Ishikawa (cell line): ENCODE measurements around the gene TSPAN14.

Experiments
- CEBPB ChIP-seq: IDR thresholded peaks from 2 replicates; pipeline ENCODE4 v1.6.1; 2012
- CREB1 ChIP-seq: IDR thresholded peaks from 2 replicates; pipeline ENCODE4 v1.6.1; 2012; ENCODE audit warnings: low read depth
- EGR1 ChIP-seq: IDR thresholded peaks from 2 replicates; pipeline ENCODE4 v1.6.1; 2012
- EP300 ChIP-seq: IDR thresholded peaks from 2 replicates; pipeline ENCODE4 v1.6.1; 2012; ENCODE audit warnings: borderline replicate concordance
- FOXM1 ChIP-seq: IDR thresholded peaks from 2 replicates; pipeline ENCODE4 v1.6.1; 2012; ENCODE audit warnings: low read depth, borderline replicate concordance
- NFIC ChIP-seq: IDR thresholded peaks from 2 replicates; pipeline ENCODE4 v1.6.1; 2012
- RAD21 ChIP-seq: IDR thresholded peaks from 2 replicates; pipeline ENCODE4 v1.6.1; 2012; ENCODE audit warnings: low read depth
- TAF1 ChIP-seq: IDR thresholded peaks from 2 replicates; pipeline ENCODE4 v1.6.1; 2012; ENCODE audit warnings: low read depth, mild to moderate bottlenecking
- TCF12 ChIP-seq: IDR thresholded peaks from 2 replicates; pipeline ENCODE4 v1.6.1; 2012; ENCODE audit warnings: low read depth
- TEAD4 ChIP-seq: IDR thresholded peaks from 2 replicates; pipeline ENCODE4 v1.6.1; 2012
- USF1 ChIP-seq: IDR thresholded peaks from 2 replicates; pipeline ENCODE4 v1.6.1; 2012
- YY1 ChIP-seq: IDR thresholded peaks from 2 replicates; pipeline ENCODE4 v1.6.1; 2012; ENCODE audit warnings: low read depth
- ZBTB7A ChIP-seq: IDR thresholded peaks from 2 replicates; pipeline ENCODE4 v1.6.1; 2012; ENCODE audit warnings: low read depth
- TF ChIP-seq, protein P1 (sequence below): IDR thresholded peaks from 2 replicates; pipeline ENCODE4 v1.6.1; 2012
- TF ChIP-seq, protein P2 (sequence below): IDR thresholded peaks from 2 replicates; pipeline ENCODE4 v1.6.1; 2012; ENCODE audit warnings: low read depth, mild to moderate bottlenecking

Gene TSPAN14

DNA sequence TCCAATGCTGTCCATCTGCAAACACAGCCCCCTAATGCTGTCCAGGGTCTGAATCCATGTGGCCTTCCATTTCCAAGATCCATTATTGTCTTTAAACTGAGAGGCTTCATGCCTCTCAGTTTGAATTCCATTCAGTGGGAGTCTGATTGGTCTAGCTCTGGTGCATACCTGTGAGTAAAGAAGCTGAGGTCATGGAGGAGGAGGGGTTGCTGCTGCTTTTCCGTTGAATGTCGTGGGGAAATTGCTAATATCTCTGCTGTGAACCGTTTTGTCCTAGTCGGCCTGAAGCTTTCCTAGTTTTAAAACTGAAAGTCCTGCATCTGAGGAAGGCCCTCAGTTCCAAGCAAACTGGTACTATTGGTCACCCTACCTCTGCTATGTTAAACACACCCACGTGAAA, 101.3 kb downstream of the TSPAN14 start:
- TF ChIP-seq CREB1, result no peak
- TF ChIP-seq TAF1, result no peak
- no peak for TF ChIP-seq RAD21
- no peak for TF ChIP-seq EP300
- TF ChIP-seq ZBTB7A, result no peak
- no peak for TF ChIP-seq FOXM1
- TF ChIP-seq, protein P1, sequence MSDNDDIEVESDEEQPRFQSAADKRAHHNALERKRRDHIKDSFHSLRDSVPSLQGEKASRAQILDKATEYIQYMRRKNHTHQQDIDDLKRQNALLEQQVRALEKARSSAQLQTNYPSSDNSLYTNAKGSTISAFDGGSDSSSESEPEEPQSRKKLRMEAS, result no peak
- no peak for TF ChIP-seq TCF12
- TF ChIP-seq USF1, result no peak
- no peak for TF ChIP-seq NFIC
- TF ChIP-seq, protein P2, sequence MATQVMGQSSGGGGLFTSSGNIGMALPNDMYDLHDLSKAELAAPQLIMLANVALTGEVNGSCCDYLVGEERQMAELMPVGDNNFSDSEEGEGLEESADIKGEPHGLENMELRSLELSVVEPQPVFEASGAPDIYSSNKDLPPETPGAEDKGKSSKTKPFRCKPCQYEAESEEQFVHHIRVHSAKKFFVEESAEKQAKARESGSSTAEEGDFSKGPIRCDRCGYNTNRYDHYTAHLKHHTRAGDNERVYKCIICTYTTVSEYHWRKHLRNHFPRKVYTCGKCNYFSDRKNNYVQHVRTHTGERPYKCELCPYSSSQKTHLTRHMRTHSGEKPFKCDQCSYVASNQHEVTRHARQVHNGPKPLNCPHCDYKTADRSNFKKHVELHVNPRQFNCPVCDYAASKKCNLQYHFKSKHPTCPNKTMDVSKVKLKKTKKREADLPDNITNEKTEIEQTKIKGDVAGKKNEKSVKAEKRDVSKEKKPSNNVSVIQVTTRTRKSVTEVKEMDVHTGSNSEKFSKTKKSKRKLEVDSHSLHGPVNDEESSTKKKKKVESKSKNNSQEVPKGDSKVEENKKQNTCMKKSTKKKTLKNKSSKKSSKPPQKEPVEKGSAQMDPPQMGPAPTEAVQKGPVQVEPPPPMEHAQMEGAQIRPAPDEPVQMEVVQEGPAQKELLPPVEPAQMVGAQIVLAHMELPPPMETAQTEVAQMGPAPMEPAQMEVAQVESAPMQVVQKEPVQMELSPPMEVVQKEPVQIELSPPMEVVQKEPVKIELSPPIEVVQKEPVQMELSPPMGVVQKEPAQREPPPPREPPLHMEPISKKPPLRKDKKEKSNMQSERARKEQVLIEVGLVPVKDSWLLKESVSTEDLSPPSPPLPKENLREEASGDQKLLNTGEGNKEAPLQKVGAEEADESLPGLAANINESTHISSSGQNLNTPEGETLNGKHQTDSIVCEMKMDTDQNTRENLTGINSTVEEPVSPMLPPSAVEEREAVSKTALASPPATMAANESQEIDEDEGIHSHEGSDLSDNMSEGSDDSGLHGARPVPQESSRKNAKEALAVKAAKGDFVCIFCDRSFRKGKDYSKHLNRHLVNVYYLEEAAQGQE, result no peak
- no peak for TF ChIP-seq YY1
- TF ChIP-seq EGR1, result no peak
- TF ChIP-seq TEAD4, result no peak
- no peak for TF ChIP-seq CEBPB

DNA sequence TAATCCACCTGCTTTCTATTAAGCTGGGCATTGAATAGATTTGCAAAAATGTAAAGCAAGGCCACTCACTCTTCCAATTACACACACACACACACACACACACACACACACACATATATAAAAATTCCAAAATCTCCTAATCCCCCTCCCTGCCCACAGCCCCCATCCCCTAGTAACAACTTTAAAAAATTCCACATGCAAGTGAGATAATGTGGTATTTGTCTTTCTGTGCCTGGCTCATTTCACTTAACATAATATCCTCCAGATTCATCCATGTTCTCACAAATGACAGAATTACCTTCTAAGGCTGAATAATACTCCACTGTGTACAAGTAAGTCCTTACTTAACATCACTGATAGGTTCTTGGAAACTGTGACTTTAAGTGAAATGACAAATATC, 107.8 kb downstream of the TSPAN14 start:
- TF ChIP-seq, protein P2, result no peak
- TF ChIP-seq NFIC, result no peak
- TF ChIP-seq EGR1, result no peak
- no peak for TF ChIP-seq YY1
- no peak for TF ChIP-seq EP300
- TF ChIP-seq RAD21, result no peak
- TF ChIP-seq TCF12, result no peak
- TF ChIP-seq USF1, result no peak
- TF ChIP-seq TAF1, result no peak
- TF ChIP-seq CEBPB, result no peak

GRCh38 chr10:80567292-80567691, 113.2 kb downstream of the TSPAN14 start:
- TF ChIP-seq EP300 (no peak), RAD21 (0 out of 2 replicates have a peak, but pooled peaks have one; percentile 14)

GRCh38 chr10:80569131-80569895, 115.2 kb downstream of the TSPAN14 start:
- TF ChIP-seq TCF12, result no peak
- no peak for TF ChIP-seq TAF1
- TF ChIP-seq ZBTB7A, result no peak
- TF ChIP-seq CEBPB, result no peak
- no peak for TF ChIP-seq CREB1
- no peak for TF ChIP-seq USF1
- TF ChIP-seq EGR1, result no peak
- no peak for TF ChIP-seq YY1
- TF ChIP-seq RAD21, result no peak
- TF ChIP-seq NFIC, result no peak
- TF ChIP-seq EP300, result no peak
- TF ChIP-seq, protein P1, result no peak
- TF ChIP-seq FOXM1, result no peak
- no peak for TF ChIP-seq TEAD4
- TF ChIP-seq, protein P2, result no peak
